SK-N-MC (cell line): Measurements from ENCODE around the gene CASZ1.

ENCODE experiments used
- EZH2 ChIP-seq: fragments of 200-600 bp; sonication (generic); IDR thresholded peaks from one replicate; pipeline ENCODE4 v1.6.1; 2017; ENCODE audit warnings: antibody characterized with exemption
- FOXP2 ChIP-seq: optimal IDR thresholded peaks from 2 replicates; pipeline ENCODE3; 2011; ENCODE audit warnings: mild to moderate bottlenecking, moderate library complexity; ENCODE audit not compliant: insufficient read depth; ENCODE audit errors: extremely low read length, control extremely low read depth
- POLR2AphosphoS5 ChIP-seq: IDR thresholded peaks from 2 replicates; pipeline ENCODE4 v1.6.1; 2012; ENCODE audit warnings: mild to moderate bottlenecking, low read depth, low read length, borderline replicate concordance

DNA sequence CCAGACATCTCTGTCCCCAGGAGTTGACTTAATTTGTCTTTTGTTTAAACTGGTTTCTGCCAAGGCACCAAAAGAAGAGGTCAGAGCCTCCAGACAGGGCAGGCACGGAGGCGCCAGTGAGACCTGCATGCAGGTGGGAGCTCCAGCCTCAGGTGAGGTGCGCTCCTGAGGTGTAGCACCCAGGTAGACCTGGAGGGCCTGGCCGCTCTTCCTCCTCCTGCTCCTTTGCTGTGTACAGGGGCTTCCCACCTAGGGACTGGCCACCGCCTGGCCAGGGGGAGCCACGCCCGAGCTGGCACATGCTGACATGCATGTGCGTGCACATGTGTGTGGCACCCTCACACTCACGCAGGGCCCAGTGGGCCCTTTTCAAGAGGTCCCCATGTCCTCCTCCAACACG, 163.0 kb downstream of the CASZ1 start:
- TF ChIP-seq POLR2AphosphoS5 (no peak), EZH2 (no peak), FOXP2 (no peak)
